Measurements from ENCODE around the gene AP3D1. TPM values are rescaled to one million over a fixed set of nuclear protein-coding genes. Genes with fewer than 3 reads are reported as not detected.

AP3D1 gene
- total RNA-seq, 1 donor from 2014 or later, result 115 TPM

DNA sequence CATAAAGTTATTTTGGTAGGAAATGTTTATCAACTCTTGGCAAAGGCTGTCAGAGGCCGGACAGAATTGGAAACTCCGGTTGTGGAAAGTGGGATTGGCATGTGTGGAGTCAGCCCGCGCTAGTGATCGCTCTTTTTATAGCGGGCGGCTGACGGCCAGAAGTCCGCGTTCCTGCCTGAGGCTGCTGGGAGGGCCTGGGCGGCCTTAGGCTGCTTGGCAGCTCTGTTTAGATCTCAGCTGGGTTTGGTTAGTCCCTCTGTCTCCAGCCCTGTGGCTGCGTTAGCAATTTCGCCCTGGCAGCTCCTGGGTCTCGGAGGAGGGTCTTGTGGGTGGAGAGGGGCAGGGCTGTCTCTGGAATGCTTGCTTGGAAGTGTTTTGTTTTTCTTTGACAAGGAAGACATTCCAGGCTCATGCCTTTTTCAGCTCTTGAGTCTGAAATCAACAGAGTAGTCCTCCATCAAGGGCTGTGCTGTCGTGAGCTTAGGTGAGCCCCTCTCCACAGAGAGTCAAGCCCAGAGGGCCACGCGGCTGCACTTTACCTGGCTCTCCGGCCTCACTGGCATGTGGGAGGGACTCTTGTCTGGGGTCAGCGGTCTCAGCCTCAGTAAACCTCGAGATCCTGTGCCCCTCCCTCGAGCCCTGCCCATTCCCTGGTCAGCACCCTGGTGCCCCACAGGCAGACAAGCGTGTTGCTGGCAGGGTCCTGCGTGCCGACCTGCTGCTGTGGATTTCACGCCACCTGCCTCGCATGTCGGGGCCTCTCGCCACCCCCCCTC is 34.9 kb upstream of the AP3D1 start:
- no peaks in the 10 kb centered on the region for H3K9me3 Mint-ChIP-seq
- peaks cover 12% of the 10 kb centered on the region for H3K36me3 Mint-ChIP-seq
- TF ChIP-seq, protein P1, sequence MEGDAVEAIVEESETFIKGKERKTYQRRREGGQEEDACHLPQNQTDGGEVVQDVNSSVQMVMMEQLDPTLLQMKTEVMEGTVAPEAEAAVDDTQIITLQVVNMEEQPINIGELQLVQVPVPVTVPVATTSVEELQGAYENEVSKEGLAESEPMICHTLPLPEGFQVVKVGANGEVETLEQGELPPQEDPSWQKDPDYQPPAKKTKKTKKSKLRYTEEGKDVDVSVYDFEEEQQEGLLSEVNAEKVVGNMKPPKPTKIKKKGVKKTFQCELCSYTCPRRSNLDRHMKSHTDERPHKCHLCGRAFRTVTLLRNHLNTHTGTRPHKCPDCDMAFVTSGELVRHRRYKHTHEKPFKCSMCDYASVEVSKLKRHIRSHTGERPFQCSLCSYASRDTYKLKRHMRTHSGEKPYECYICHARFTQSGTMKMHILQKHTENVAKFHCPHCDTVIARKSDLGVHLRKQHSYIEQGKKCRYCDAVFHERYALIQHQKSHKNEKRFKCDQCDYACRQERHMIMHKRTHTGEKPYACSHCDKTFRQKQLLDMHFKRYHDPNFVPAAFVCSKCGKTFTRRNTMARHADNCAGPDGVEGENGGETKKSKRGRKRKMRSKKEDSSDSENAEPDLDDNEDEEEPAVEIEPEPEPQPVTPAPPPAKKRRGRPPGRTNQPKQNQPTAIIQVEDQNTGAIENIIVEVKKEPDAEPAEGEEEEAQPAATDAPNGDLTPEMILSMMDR (IDR thresholded peaks at IDR 0.05; ENCODE audit: unreplicated experiment), result no peak
- H3K4me1 Mint-ChIP-seq, result peaks cover 26% of the 10 kb centered on the region
- DNase-seq (ENCODE audit: low spot score in 2 of 2, unreplicated experiment in 2 of 2), result peak; percentile 56 to 73
- peak overlapping the region; percentile 99 for H3K27ac Mint-ChIP-seq
- H3K27me3 Mint-ChIP-seq (ENCODE audit: low read depth), result no peaks in the 10 kb centered on the region
- peak overlapping the region; percentile 38 for H3K4me3 Mint-ChIP-seq

DNA sequence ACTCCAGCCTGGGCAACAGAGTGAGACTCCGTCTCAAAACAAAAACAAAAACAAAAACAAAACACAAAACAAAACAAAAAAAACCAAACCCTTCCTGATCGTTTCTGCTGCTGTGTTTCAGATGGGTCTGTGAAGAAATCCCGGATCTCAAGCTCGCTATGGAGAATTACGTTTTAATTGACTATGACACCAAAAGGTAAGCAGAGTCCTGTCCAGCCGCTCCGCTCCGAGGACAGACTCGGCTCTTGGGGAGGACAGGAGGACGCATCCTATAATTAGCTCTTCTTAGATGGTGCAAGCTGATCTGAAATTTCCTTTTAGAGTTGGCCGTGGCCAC is 34.3 kb upstream of the AP3D1 start:
- H3K27me3 Mint-ChIP-seq (ENCODE audit: low read depth), result no peaks in the 10 kb centered on the region
- DNase-seq (ENCODE audit: low spot score in 2 of 2, unreplicated experiment in 2 of 2), result no peak
- H3K9me3 Mint-ChIP-seq, result no peaks in the 10 kb centered on the region
- TF ChIP-seq, protein P1 (IDR thresholded peaks at IDR 0.05; ENCODE audit: unreplicated experiment), result no peak
- peaks cover 26% of the 10 kb centered on the region for H3K4me1 Mint-ChIP-seq
- H3K27ac Mint-ChIP-seq, result peak overlapping the region; percentile 99
- H3K4me3 Mint-ChIP-seq, result peak overlapping the region; percentile 38
- peaks cover 12% of the 10 kb centered on the region for H3K36me3 Mint-ChIP-seq

DNA sequence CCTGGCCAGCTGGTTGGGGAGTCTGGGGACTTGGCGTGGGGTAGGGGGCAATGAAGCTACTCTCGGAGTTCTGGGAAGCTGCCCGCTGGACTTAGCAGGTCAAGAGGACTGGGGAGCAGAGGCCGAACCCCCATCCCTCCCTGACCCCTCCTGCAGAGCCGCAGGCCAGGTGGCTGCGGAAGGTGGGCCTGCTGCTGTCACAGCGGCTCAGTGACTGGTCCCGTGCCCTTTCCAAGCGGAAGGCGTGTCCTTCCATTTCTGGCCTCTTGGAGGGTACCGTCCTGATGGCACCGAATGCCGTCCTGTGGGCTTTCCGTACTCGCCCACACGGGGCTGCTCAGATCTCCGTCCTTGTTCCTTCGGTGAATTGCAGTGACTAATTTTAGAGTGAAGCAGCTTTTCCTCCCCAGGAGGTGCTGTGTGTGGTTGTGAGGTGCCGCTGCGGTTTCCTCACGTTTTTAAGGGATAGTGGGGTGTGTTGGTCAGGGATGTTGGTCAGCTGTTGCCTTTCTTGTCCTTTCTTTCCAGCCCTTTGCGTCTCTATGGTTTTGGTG is 33.1 kb upstream of the AP3D1 start:
- no peak overlapping the region for H3K4me3 Mint-ChIP-seq
- H3K4me1 Mint-ChIP-seq, result peaks cover 26% of the 10 kb centered on the region
- peak overlapping the region; percentile 99 for H3K27ac Mint-ChIP-seq
- H3K9me3 Mint-ChIP-seq, result no peaks in the 10 kb centered on the region
- TF ChIP-seq, protein P1 (IDR thresholded peaks at IDR 0.05; ENCODE audit: unreplicated experiment), result no peak
- no peak for DNase-seq (ENCODE audit: low spot score in 2 of 2, unreplicated experiment in 2 of 2)
- peaks cover 13% of the 10 kb centered on the region for H3K36me3 Mint-ChIP-seq
- no peaks in the 10 kb centered on the region for H3K27me3 Mint-ChIP-seq (ENCODE audit: low read depth)

DNA sequence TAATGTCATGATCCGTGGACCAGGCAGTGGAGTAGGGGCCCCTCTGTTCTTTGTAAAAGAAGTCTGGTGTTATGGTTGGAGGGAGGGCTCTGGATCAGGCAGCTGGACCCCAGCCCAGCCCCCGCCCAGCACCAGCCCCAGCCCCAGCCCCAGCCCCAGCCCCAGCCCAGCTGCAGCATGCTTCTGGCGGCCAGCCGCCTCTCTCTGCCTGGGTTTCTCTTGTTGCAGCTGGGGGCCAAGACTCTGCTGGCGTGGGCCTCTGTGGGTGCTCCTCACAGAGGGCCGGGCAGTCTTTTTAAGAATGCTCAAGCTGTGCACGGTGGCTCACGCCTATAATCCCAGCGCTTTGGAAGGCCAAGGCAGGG is 30.2 kb upstream of the AP3D1 start:
- no peak for DNase-seq (ENCODE audit: low spot score in 2 of 2, unreplicated experiment in 2 of 2)
- peaks cover 9% of the 10 kb centered on the region for H3K36me3 Mint-ChIP-seq
- TF ChIP-seq, protein P1 (IDR thresholded peaks at IDR 0.05; ENCODE audit: unreplicated experiment), result no peak
- no peaks in the 10 kb centered on the region for H3K9me3 Mint-ChIP-seq
- no peaks in the 10 kb centered on the region for H3K27me3 Mint-ChIP-seq (ENCODE audit: low read depth)
- H3K27ac Mint-ChIP-seq, result peak overlapping the region; percentile 76
- peaks cover 17% of the 10 kb centered on the region for H3K4me1 Mint-ChIP-seq
- no peak overlapping the region for H3K4me3 Mint-ChIP-seq

DNA sequence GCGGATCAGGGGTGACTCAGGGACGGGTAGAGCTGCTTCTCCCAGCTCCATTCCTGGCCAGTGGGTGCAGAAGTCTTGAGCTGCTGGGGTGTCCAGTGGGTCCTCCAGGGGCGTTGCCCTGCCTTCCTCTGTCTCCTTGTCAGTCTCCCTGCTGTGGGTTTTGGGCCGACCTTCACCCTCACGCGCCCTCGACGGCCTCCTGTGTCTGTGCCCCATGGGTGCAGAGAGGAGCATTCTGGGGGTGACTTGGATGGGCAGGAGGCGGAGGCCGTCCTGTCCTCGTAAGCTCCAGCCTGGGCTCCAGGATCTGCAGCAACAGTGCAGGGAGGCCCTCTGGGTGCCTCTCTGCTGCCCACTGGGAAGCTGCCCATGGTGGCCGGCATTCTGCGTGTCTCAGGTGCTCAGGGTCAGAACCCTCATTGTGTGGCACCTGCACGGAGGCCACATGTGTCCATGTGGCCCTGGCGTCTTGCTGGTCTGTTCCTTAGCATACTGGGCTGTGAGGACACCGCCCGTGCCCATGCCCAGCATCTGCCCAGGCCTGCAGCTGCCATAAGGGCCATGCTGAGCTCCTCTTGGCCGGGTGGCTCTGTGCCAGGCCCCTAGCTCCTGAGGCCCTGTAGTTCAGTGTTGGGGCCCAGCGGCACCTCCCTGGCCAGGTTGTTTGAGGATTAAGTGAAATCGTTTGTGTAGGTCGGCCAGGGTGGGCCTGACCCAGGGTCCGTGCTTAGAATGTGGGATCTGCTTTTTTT is 29.7 kb upstream of the AP3D1 start:
- Mint-ChIP-seq H3K4me1 (peaks cover 15% of the 10 kb centered on the region), H3K4me3 (no peak overlapping the region), H3K9me3 (no peaks in the 10 kb centered on the region), H3K27me3 (ENCODE audit: low read depth) (no peaks in the 10 kb centered on the region), H3K36me3 (peaks cover 9% of the 10 kb centered on the region), H3K27ac (peak overlapping the region; percentile 47)
- TF ChIP-seq, protein P1 (IDR thresholded peaks at IDR 0.05; ENCODE audit: unreplicated experiment), result no peak
- DNase-seq (ENCODE audit: low spot score in 2 of 2, unreplicated experiment in 2 of 2), result no peak

Data from mesothelial cell of epicardium (in vitro differentiated cells).